ENCODE results near the gene OSBPL7.

DNA sequence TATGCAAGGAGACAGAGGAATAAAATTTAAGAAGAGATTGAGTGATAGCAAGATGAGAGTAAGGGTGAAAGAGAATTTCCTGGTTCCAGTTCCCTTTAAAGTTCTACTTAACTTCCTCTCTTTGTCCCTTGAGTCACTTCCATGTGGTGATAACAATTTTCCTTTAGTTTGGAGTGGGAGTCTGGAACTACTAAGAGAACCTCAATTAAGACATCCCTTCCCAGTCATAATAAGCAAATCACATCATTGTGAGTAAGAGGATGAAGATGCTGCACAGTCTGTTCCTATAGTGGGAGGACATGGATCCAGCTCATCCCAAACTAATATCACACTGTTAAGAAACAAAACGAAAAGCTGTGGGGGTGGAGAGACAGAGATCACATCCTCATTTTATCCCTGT is 64.2 kb downstream of the OSBPL7 start:
- TF ChIP-seq, protein P1, sequence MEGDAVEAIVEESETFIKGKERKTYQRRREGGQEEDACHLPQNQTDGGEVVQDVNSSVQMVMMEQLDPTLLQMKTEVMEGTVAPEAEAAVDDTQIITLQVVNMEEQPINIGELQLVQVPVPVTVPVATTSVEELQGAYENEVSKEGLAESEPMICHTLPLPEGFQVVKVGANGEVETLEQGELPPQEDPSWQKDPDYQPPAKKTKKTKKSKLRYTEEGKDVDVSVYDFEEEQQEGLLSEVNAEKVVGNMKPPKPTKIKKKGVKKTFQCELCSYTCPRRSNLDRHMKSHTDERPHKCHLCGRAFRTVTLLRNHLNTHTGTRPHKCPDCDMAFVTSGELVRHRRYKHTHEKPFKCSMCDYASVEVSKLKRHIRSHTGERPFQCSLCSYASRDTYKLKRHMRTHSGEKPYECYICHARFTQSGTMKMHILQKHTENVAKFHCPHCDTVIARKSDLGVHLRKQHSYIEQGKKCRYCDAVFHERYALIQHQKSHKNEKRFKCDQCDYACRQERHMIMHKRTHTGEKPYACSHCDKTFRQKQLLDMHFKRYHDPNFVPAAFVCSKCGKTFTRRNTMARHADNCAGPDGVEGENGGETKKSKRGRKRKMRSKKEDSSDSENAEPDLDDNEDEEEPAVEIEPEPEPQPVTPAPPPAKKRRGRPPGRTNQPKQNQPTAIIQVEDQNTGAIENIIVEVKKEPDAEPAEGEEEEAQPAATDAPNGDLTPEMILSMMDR (IDR thresholded peaks at IDR 0.05), result no peak
- TF ChIP-seq POLR2AphosphoS5 (IDR thresholded peaks at IDR 0.05; ENCODE audit: low read depth, low read length) (no peak), SIN3A (IDR thresholded peaks at IDR 0.05; ENCODE audit: borderline replicate concordance, insufficient read depth, low read depth, low read length) (no peak)
- TF ChIP-seq, protein P2, sequence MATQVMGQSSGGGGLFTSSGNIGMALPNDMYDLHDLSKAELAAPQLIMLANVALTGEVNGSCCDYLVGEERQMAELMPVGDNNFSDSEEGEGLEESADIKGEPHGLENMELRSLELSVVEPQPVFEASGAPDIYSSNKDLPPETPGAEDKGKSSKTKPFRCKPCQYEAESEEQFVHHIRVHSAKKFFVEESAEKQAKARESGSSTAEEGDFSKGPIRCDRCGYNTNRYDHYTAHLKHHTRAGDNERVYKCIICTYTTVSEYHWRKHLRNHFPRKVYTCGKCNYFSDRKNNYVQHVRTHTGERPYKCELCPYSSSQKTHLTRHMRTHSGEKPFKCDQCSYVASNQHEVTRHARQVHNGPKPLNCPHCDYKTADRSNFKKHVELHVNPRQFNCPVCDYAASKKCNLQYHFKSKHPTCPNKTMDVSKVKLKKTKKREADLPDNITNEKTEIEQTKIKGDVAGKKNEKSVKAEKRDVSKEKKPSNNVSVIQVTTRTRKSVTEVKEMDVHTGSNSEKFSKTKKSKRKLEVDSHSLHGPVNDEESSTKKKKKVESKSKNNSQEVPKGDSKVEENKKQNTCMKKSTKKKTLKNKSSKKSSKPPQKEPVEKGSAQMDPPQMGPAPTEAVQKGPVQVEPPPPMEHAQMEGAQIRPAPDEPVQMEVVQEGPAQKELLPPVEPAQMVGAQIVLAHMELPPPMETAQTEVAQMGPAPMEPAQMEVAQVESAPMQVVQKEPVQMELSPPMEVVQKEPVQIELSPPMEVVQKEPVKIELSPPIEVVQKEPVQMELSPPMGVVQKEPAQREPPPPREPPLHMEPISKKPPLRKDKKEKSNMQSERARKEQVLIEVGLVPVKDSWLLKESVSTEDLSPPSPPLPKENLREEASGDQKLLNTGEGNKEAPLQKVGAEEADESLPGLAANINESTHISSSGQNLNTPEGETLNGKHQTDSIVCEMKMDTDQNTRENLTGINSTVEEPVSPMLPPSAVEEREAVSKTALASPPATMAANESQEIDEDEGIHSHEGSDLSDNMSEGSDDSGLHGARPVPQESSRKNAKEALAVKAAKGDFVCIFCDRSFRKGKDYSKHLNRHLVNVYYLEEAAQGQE (IDR thresholded peaks at IDR 0.05; ENCODE audit: insufficient read depth in 1 of 2, low read depth in 2 of 2, low read length in 1 of 2), result no peak

Measured in Panc1 (cell line).